ENCODE measurements around the gene C5orf15. TPM values are rescaled to one million over a fixed set of nuclear protein-coding genes. Genes with fewer than 3 reads are reported as not detected.
A peak's percentile ranks its signal among the peaks of the same experiment; 100 is the strongest.

The C5orf15 gene
- total and polyA plus RNA-seq, 9 of the 15 experiments (the other 6 are each of a cell fraction or from before 2014, with no cell fraction given): 23.3 to 50.7 (median 35.5) TPM

DNA sequence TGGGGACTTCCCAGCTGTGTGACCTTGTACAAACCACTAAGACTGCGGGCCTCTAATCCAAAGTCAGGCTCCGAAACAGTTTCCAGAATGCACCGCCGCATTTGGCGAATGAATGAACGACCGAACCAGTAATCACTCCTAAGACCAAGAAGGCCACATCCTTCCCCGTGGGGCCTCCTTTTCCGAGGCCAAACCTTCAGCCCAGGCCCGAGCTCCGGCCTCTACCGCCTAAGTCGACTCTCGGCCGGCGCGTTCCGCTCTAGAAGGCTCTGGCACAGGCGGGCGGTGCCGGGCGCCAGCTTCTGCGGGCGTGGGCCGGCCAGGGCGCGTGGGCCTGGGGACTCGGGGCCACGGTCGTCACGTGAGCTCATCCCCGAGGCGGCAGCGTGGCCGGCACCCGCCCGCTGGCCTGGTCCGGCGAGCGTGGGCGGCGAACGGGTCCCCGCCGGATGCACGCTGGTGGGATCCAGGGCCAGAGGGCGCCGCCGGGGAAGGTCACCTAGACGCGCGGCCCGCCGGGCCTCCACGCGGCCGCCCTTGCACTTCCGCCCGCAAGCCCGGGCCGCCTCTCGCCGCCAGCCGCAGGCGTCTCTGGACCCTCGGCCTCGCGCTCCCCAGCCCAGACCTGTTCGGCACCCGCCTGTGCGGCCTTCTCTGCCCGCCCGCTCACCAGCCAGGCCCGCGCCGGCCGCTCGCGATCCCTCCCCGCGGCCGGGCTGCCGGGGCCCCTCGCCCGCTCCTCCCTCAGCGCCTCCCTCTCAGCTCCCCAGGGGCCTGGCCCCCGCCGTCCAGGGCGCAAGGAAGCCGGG, 35.6 kb upstream of the C5orf15 start (continued):
- TF ChIP-seq, protein P1, sequence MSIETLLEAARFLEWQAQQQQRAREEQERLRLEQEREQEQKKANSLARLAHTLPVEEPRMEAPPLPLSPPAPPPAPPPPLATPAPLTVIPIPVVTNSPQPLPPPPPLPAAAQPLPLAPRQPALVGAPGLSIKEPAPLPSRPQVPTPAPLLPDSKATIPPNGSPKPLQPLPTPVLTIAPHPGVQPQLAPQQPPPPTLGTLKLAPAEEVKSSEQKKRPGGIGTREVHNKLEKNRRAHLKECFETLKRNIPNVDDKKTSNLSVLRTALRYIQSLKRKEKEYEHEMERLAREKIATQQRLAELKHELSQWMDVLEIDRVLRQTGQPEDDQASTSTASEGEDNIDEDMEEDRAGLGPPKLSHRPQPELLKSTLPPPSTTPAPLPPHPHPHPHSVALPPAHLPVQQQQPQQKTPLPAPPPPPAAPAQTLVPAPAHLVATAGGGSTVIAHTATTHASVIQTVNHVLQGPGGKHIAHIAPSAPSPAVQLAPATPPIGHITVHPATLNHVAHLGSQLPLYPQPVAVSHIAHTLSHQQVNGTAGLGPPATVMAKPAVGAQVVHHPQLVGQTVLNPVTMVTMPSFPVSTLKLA (conservative IDR thresholded peaks at IDR 0.05): peak in 1 of 2 experiments; percentile 30; a peak in 1 of 4 replicates
- TF ChIP-seq TARDBP (IDR thresholded peaks at IDR 0.05) (no peak; the same call in 1 of the 2 replicates), MYC (IDR thresholded peaks at IDR 0.05; ENCODE audit: low read depth, low read length) (peak; percentile 88), MYC (CRISPR knock-in tag; IDR thresholded peaks at IDR 0.05; ENCODE audit: borderline replicate concordance, low read depth) (no peak), ZNF584 (CRISPR knock-in tag; IDR thresholded peaks at IDR 0.05; ENCODE audit: low read depth) (no peak), PRMT5 (CRISPR knock-in tag; IDR thresholded peaks at IDR 0.05) (no peak), ZNF165 (CRISPR knock-in tag; IDR thresholded peaks at IDR 0.05; ENCODE audit: borderline replicate concordance) (no peak), SRSF1 (IDR thresholded peaks at IDR 0.05; ENCODE audit: low read depth, low read length) (no peak), MEF2D (tag; conservative IDR thresholded peaks at IDR 0.05; ENCODE audit: low read depth) (no peak), NCOA2 (IDR thresholded peaks at IDR 0.05; ENCODE audit: partially characterized antibody in 2 of 2) (no peak), CCNT2 (IDR thresholded peaks at IDR 0.05; ENCODE audit: borderline replicate concordance, extremely low read depth, insufficient read length, low read depth, low read length) (peak; percentile 52), ELF2 (CRISPR knock-in tag; IDR thresholded peaks at IDR 0.05) (peak; percentile 43; the same call in 1 of the 2 replicates), NFRKB (IDR thresholded peaks at IDR 0.05; ENCODE audit: low read depth) (0 out of 2 replicates have a peak, but pooled peaks have one; percentile 44), NKRF (IDR thresholded peaks at IDR 0.05; ENCODE audit: borderline replicate concordance) (peak; percentile 43; the same call in 1 of the 2 replicates), TFE3 (CRISPR knock-in tag; IDR thresholded peaks at IDR 0.05) (peak; percentile 73), SRSF9 (IDR thresholded peaks at IDR 0.05; ENCODE audit: borderline replicate concordance, low read depth, low read length) (no peak), PHF8 (IDR thresholded peaks at IDR 0.05; ENCODE audit: borderline replicate concordance, low read length) (peak; percentile 68; the same call in 1 of the 2 replicates), SRF (CRISPR knock-in tag; IDR thresholded peaks at IDR 0.05) (0 out of 4 replicates have a peak, but pooled peaks of 1 of the 2 experiments have one; percentile 25), RFX1 (IDR thresholded peaks at IDR 0.05) (no peak), TCFL5 (CRISPR knock-in tag; conservative IDR thresholded peaks at IDR 0.05) (no peak)
- TF ChIP-seq, protein P2, sequence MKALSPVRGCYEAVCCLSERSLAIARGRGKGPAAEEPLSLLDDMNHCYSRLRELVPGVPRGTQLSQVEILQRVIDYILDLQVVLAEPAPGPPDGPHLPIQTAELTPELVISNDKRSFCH (CRISPR knock-in tag; IDR thresholded peaks at IDR 0.05): no peak
- TF ChIP-seq, protein P2 (tag; IDR thresholded peaks at IDR 0.05): 0 out of 2 replicates have a peak, but pooled peaks have one; percentile 18

All from K562 (cell line).